Sigmoid colon (tissue), 7 donors: ENCODE measurements around the gene AATK. TPM values are rescaled to one million over a fixed set of nuclear protein-coding genes. Genes with fewer than 3 reads are reported as not detected.

Experiments
- DNase-seq: peaks from one replicate; pipeline ENCODE4 v3.0.0-alpha.2; 2019
- H3K27ac ChIP-seq, 4 donors: fragments of 200-600 bp; sonication (generic); one replicate each; pipeline ENCODE4 v1.5.1; 2016 to 2019; ENCODE audit warnings: mild to moderate bottlenecking in 1 of 4
- H3K27me3 ChIP-seq, 3 donors: fragments of 200-600 bp; sonication (generic); one replicate each; pipeline ENCODE4 v1.5.1; 2019; ENCODE audit warnings: mild to moderate bottlenecking in 1 of 3
- H3K36me3 ChIP-seq, 4 donors: fragments of 200-600 bp; sonication (generic); one replicate each; pipeline ENCODE4 v1.5.1; 2016 to 2019
- H3K4me1 ChIP-seq, 4 donors: fragments of 200-600 bp; sonication (generic); one replicate each; pipeline ENCODE4 v1.5.1; 2017 to 2019
- H3K4me3 ChIP-seq, 4 donors: fragments of 200-600 bp; sonication (generic); one replicate each; pipeline ENCODE4 v1.5.1; 2017 to 2019; ENCODE audit warnings: mild to moderate bottlenecking in 2 of 4, moderate library complexity in 1 of 4
- H3K9me3 ChIP-seq, 4 donors: fragments of 200-600 bp in 3 of 4; sonication (generic) in 3 of 4; one replicate each; pipeline versions ENCODE4 v1.5.1 to v1.6.1; 2013 to 2019
- EP300 ChIP-seq, 4 donors: sonication (generic); formaldehyde crosslinking; IDR thresholded peaks; one replicate each; pipeline ENCODE4 v1.6.1; 2017; ENCODE audit warnings: antibody characterized with exemption in 4 of 4
- POLR2A ChIP-seq, 2 donors: fragments of 450-650 bp; IDR thresholded peaks; one replicate each; pipeline ENCODE4 v1.6.1; 2016; ENCODE audit warnings: antibody characterized with exemption in 2 of 2, mild to moderate bottlenecking in 2 of 2, moderate library complexity in 2 of 2
- POLR2AphosphoS5 ChIP-seq, 4 donors: sonication (generic); formaldehyde crosslinking; IDR thresholded peaks; one replicate each; pipeline ENCODE4 v1.6.1; 2017; ENCODE audit warnings: antibody characterized with exemption in 4 of 4
- whole genome bisulfite sequencing, 2 donors: extraction: QIAGEN DNeasy Blood & Tissue Kit; methylation state at CpG; one replicate each; pipeline ENCODE4 v1.1.7; 2013; 5-methylcytosine and 5-hydroxymethylcytosine counted together
- intact Hi-C: fragments of 100-400 bp; cut with DNase I; formaldehyde crosslinking; loops from one replicate; pipeline ENCODE4 v1.15.1; 2023
- polyA plus RNA-seq, 3 donors: library from polyadenylated mRNA; stranded (reverse); fragments of 200-250 nt; gene quantifications; one replicate each; pipeline ENCODE4 v1.2.3, GENCODE V29; 2013
- total RNA-seq, 4 donors: library from RNA; depleted of rRNA; stranded (reverse); fragments of >200 nt; gene quantifications; one replicate each; pipeline ENCODE4 v1.1.0, GENCODE V29; 2016
- TF ChIP-seq, protein P1 (sequence below), 4 experiments: fragments of 450-650 bp in 3 of 4; fragments of 200-600 bp in 1 of 4; IDR thresholded peaks; one replicate each; pipeline ENCODE4 v1.5.1; 2016 to 2019; ENCODE audit warnings: antibody characterized with exemption in 4 of 4, mild to moderate bottlenecking in 3 of 4, moderate library complexity in 2 of 4
- donor health status: healthy with polysubstance abuse.
- donor health status: Bipolar disorder and iron deficiency.
- donor health status: healthy.

AATK gene
- total and polyA plus RNA-seq, 7 donors: 0.16 to 9.6 (median 4.2) TPM

DNA sequence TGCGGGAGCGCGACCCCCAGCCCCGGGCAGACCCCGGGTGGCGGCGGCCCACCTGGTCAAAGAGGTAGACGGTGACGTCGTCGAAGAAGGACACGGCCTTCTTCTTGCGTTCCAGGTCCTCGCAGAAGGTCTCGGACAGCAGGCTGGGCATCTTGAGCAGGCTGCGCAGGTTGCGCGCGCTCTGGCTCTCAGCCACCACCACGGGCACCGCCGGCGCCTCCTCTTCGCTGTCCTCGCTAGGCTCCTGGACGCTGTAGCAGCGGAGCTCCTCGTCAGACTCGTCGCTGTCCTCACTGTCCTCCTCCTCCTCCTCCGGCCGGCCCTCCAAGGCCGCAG lies 45.9 kb downstream of the AATK start:
- H3K27me3 ChIP-seq: peaks cover 0 to 16% (median 10%) of the 10 kb centered on the region in 3 donors
- TF ChIP-seq POLR2A (IDR thresholded peaks at IDR 0.05) (no peak), EP300 (IDR thresholded peaks at IDR 0.05) (no peak), POLR2AphosphoS5 (IDR thresholded peaks at IDR 0.05) (no peak)
- TF ChIP-seq, protein P1, sequence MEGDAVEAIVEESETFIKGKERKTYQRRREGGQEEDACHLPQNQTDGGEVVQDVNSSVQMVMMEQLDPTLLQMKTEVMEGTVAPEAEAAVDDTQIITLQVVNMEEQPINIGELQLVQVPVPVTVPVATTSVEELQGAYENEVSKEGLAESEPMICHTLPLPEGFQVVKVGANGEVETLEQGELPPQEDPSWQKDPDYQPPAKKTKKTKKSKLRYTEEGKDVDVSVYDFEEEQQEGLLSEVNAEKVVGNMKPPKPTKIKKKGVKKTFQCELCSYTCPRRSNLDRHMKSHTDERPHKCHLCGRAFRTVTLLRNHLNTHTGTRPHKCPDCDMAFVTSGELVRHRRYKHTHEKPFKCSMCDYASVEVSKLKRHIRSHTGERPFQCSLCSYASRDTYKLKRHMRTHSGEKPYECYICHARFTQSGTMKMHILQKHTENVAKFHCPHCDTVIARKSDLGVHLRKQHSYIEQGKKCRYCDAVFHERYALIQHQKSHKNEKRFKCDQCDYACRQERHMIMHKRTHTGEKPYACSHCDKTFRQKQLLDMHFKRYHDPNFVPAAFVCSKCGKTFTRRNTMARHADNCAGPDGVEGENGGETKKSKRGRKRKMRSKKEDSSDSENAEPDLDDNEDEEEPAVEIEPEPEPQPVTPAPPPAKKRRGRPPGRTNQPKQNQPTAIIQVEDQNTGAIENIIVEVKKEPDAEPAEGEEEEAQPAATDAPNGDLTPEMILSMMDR (IDR thresholded peaks at IDR 0.05): no peak
- peaks cover 0 to 29% (median 17%) of the 10 kb centered on the region in 4 donors for H3K4me1 ChIP-seq
- 85 to 91% methylated on average over 33 of the region's 33 CpGs for WGBS, 2 donors
- peak overlapping the region in 1 of 4 donors; percentile 47 for H3K4me3 ChIP-seq
- peak overlapping the region in 3 of 4 donors; percentile 43 to 51 (median 46) for H3K27ac ChIP-seq
- peaks cover 0 to 13% (median 4%) of the 10 kb centered on the region in 4 donors for H3K36me3 ChIP-seq
- H3K9me3 ChIP-seq: no peaks in the 10 kb centered on the region
- intact Hi-C loops: no loop called here
- no peak for DNase-seq

DNA sequence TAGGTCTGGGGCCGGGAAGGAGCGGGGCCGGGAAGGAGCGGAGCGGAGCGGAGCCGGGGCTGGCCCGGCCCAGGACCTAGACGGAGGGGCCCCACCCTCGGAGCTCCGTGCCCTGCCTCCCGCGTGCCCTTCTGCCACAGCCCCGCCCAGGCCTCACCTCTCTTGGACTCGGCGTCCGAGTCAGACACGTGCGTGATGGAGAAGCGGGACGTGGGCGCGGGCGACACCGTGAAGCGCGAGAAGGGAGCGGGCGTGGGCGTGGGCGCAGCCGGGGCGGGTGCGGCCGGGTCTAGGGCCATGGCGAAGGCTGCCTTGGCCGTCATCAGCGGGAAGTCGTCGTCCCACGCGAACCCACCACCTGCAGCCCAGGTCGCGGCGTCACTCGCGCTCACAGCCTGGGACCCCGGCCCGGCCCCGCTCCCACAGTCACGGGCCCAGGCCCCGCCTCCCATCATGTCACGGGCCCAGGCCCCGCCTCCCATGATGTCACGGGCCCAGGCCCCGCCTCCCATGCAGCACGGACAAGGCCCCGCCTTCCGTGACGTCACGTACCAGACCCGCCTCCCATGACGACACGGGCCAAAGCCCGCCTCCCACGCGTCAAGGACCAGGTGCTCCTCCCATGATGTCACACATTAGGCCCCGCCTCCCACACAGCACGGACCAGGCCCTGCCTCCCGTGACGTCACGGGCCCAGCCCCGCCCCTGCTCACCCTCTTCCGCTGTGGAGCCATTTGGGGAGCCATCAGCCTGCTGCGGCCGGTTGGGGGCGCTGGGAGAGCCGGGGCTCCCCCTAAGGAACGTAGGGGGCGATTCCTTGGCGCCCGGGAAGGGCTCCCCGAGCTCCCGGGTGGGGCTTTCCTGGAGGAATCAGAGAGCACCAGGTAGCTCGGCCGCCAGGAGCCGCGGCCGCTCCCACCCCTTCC lies 46.5 kb downstream of the AATK start:
- peak overlapping the region in 3 of 4 donors; percentile 43 to 51 (median 46) for H3K27ac ChIP-seq
- no peaks in the 10 kb centered on the region for H3K9me3 ChIP-seq
- peaks cover 0 to 13% (median 4%) of the 10 kb centered on the region in 4 donors for H3K36me3 ChIP-seq
- no peak for TF ChIP-seq POLR2A (IDR thresholded peaks at IDR 0.05)
- TF ChIP-seq, protein P1 (IDR thresholded peaks at IDR 0.05): no peak
- peak in 2 of 4 donors; percentile 3 to 35 for TF ChIP-seq POLR2AphosphoS5 (IDR thresholded peaks at IDR 0.05)
- no peak for TF ChIP-seq EP300 (IDR thresholded peaks at IDR 0.05)
- peaks cover 0 to 35% (median 17%) of the 10 kb centered on the region in 4 donors for H3K4me1 ChIP-seq
- H3K4me3 ChIP-seq: peak overlapping the region in 3 of 4 donors; percentile 18 to 47 (median 27)
- peak; percentile 87 for DNase-seq
- WGBS, 2 donors: 38 to 41% methylated on average over 89 of the region's 89 CpGs
- peaks cover 0 to 16% (median 10%) of the 10 kb centered on the region in 3 donors for H3K27me3 ChIP-seq
- intact Hi-C loops: no loop called here

DNA sequence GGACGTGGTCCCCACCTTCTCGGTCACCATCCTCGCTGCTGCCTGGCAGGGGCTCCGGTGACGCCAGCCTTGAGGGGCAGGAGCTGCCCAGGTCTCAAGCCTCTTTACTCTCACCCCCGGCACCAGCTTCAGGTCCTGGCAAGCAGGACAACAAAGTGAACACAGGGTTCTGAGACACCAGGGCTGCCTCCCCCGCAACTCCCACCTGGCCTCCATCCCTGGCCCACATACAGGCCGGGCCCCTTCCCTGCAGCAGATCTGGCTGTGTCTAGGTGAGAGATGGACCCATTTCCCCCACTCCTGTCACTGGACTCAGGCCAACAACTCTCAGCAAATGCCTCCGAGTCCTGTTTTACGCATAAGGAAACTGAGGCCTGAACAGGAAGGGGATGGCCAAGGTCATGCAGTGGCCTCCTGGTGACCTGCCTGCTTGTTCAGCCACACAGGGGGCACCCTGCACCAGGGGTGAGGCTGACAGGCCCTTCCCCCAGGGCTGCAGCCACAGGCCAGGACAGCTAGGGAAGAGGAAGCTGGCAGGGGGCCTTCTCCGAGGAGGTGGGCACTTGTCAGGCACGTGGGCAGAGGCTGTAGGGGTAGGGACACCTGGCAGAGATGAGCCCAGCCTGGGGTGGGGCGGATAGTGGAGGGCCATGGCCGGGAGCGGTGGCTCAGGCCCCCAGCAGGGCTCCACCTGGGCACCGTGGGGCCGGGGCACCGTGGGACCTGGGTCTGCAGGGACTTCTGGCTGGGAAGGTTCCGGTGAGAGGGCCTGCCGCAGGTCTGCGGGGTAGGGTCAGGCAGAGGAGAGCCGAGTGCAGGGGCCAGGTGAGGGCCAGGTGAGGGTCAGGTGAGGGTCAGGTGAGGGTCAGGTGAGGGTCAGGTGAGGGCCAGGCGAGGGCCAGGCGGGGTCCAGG lies 47.5 kb downstream of the AATK start:
- Histone ChIP-seq H3K36me3 (peaks cover 0 to 13% (median 4%) of the 10 kb centered on the region in 4 donors), H3K4me1 (peaks cover 0 to 35% (median 17%) of the 10 kb centered on the region in 4 donors), H3K27me3 (peaks cover 0 to 16% (median 10%) of the 10 kb centered on the region in 3 donors), H3K9me3 (no peaks in the 10 kb centered on the region), H3K4me3 (peak overlapping the region in 2 of 4 donors; percentile 18 to 47), H3K27ac (no peak overlapping the region)
- 52 to 70% methylated on average over 24 of the region's 24 CpGs for WGBS, 2 donors
- intact Hi-C loops: no loop called here
- no peak for DNase-seq
- TF ChIP-seq POLR2AphosphoS5 (IDR thresholded peaks at IDR 0.05): peak in 2 of 4 donors; percentile 16 to 42
- no peak for TF ChIP-seq EP300 (IDR thresholded peaks at IDR 0.05)

DNA sequence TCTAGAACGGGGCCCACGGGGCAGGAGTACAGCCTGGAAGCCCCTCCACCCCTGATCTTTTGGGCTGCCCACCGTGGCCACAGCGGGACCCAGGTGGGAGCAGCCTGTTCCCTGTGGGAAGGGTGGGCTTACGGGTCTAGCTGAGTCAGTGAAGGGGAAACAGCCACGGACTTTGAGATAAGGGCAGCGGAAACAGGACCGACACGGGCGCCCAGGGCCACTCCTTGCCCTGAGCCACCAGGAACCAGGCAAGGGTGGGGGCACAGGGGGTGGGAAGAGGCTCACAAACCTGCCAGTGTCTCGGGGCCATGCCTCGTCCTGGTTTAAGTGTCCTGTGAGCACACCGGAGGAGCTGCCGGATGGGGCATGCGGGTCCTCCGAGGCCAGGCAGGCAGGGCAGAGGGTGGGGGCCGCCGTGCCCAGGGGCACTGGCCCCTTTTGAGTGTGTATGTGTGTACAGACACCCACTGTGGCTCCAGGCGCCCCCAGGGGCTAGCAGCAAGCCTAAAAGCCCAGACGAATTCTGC lies 48.3 kb downstream of the AATK start:
- H3K27ac ChIP-seq: no peak overlapping the region
- peaks cover 0 to 16% (median 10%) of the 10 kb centered on the region in 3 donors for H3K27me3 ChIP-seq
- peaks cover 0 to 35% (median 17%) of the 10 kb centered on the region in 4 donors for H3K4me1 ChIP-seq
- 45 to 88% methylated on average over 20 of the region's 20 CpGs for WGBS, 2 donors
- intact Hi-C loops: no loop called here
- H3K9me3 ChIP-seq: no peaks in the 10 kb centered on the region
- DNase-seq: no peak
- TF ChIP-seq, protein P1 (IDR thresholded peaks at IDR 0.05): no peak
- TF ChIP-seq EP300 (IDR thresholded peaks at IDR 0.05): no peak
- TF ChIP-seq POLR2A (IDR thresholded peaks at IDR 0.05): no peak
- TF ChIP-seq POLR2AphosphoS5 (IDR thresholded peaks at IDR 0.05): no peak
- no peak overlapping the region for H3K4me3 ChIP-seq
- peaks cover 0 to 18% (median 4%) of the 10 kb centered on the region in 4 donors for H3K36me3 ChIP-seq
